ENCODE data around the gene CTDNEP1.

Gene CTDNEP1

GRCh38 chr17:7226721-7227710 lies 24.5 kb downstream of the CTDNEP1 start:
- no peak for DNase-seq

GRCh38 chr17:7225711-7226331 lies 25.7 kb downstream of the CTDNEP1 start:
- no peak for DNase-seq

- DNase-seq = no peak
These were observed 26.8 kb downstream of the CTDNEP1 start for GRCh38 chr17:7224661-7225111.

- no peak for DNase-seq
These were observed 27.4 kb downstream of the CTDNEP1 start for GRCh38 chr17:7224110-7224509.

- DNase-seq = no peak
These were observed 28.2 kb downstream of the CTDNEP1 start for GRCh38 chr17:7223375-7223774.

GRCh38 chr17:7222972-7223292 lies 28.6 kb downstream of the CTDNEP1 start:
- no peak for DNase-seq

GRCh38 chr17:7222093-7222971 lies 29.2 kb downstream of the CTDNEP1 start:
- no peak for DNase-seq

- DNase-seq = no peak
These were observed 30.0 kb downstream of the CTDNEP1 start for GRCh38 chr17:7221278-7222092.

- peak; percentile 55 for DNase-seq
These were observed 30.8 kb downstream of the CTDNEP1 start for GRCh38 chr17:7220593-7221277.

GRCh38 chr17:7219812-7220592 lies 31.5 kb downstream of the CTDNEP1 start, which contains the start of the genes ACADVL and DLG4:
Gene ACADVL (plus strand): TSS chr17:7219938. CDS start chr17:7219985, 47 bp downstream.
Gene DLG4 (minus strand): TSS chr17:7219836.
- DNase-seq = peak; percentile 78

- DNase-seq = no peak
These were observed 32.2 kb downstream of the CTDNEP1 start for GRCh38 chr17:7219229-7219811.

- no peak for DNase-seq
These were observed 32.8 kb downstream of the CTDNEP1 start for GRCh38 chr17:7218758-7219157.

GRCh38 chr17:7218166-7218565 lies 33.4 kb downstream of the CTDNEP1 start:
- DNase-seq = no peak

- no peak for DNase-seq
These were observed 34.2 kb downstream of the CTDNEP1 start for GRCh38 chr17:7217113-7217987.

GRCh38 chr17:7216242-7217112 lies 35.1 kb downstream of the CTDNEP1 start:
- DNase-seq = no peak

- DNase-seq = no peak
These were observed 35.8 kb downstream of the CTDNEP1 start for GRCh38 chr17:7215652-7216180.

- no peak for DNase-seq
These were observed 36.3 kb downstream of the CTDNEP1 start for GRCh38 chr17:7215136-7215638.
